GM19395 (cell line): Measurements from ENCODE around the gene RIPOR3.

Experiments used
- ATAC-seq: cut with Tn5 transposase; IDR thresholded peaks from one replicate; pipeline ENCODE4 v1.9.1; 2021; ENCODE audit warnings: mild to moderate bottlenecking, moderate library complexity; ENCODE audit not compliant: unreplicated experiment

RIPOR3 gene

GRCh38 chr20:50690650-50691572 is at the start of gene RIPOR3:
TSS of gene RIPOR3 (minus strand) at chr20:50691542. CDS start at chr20:50691128, 414 bp downstream.
- ATAC-seq = no peak

- no peak for ATAC-seq
These were observed 46.0 kb upstream of the RIPOR3 start for GRCh38 chr20:50737352-50737751.

- no peak for ATAC-seq
These were observed 44.5 kb upstream of the RIPOR3 start for GRCh38 chr20:50735813-50736212.

GRCh38 chr20:50734730-50735679 is 43.7 kb upstream of the RIPOR3 start:
- no peak for ATAC-seq

GRCh38 chr20:50733644-50734349 is 42.5 kb upstream of the RIPOR3 start:
- no peak for ATAC-seq

- ATAC-seq = no peak
These were observed 40.8 kb upstream of the RIPOR3 start for GRCh38 chr20:50731930-50732690.

GRCh38 chr20:50731055-50731929 is 40.0 kb upstream of the RIPOR3 start, which contains the start of gene PARD6B:
TSS of gene PARD6B (plus strand) at chr20:50731580. CDS start at chr20:50731787, 207 bp downstream.
- peak; percentile 86 for ATAC-seq

- ATAC-seq = no peak
These were observed 39.4 kb upstream of the RIPOR3 start for GRCh38 chr20:50730765-50731054.

- no peak for ATAC-seq
These were observed 38.8 kb upstream of the RIPOR3 start for GRCh38 chr20:50729901-50730764.

- no peak for ATAC-seq
These were observed 37.9 kb upstream of the RIPOR3 start for GRCh38 chr20:50728981-50729874.

GRCh38 chr20:50728486-50728980 is 37.2 kb upstream of the RIPOR3 start:
- ATAC-seq = no peak

GRCh38 chr20:50727792-50728485 is 36.6 kb upstream of the RIPOR3 start:
- ATAC-seq = no peak

- ATAC-seq = no peak
These were observed 35.8 kb upstream of the RIPOR3 start for GRCh38 chr20:50726955-50727791.

- ATAC-seq = no peak
These were observed 34.3 kb upstream of the RIPOR3 start for GRCh38 chr20:50725724-50726005.

- no peak for ATAC-seq
These were observed 33.7 kb upstream of the RIPOR3 start for GRCh38 chr20:50724851-50725723.
